K562 treated with DMSO at 1 percent for 12 hours (cell line): Measurements from ENCODE around the gene PRPF6. TPM values are rescaled to one million over a fixed set of nuclear protein-coding genes. Genes with fewer than 3 reads are reported as not detected.

ENCODE experiments used
- total RNA-seq: library from RNA; unstranded; fragments of 300-600 nt; gene quantifications from 2 replicates; pipeline ENCODE4 v1.2.3, GENCODE V29; 2022; ENCODE audit not compliant: insufficient read depth

The PRPF6 gene, protein sequence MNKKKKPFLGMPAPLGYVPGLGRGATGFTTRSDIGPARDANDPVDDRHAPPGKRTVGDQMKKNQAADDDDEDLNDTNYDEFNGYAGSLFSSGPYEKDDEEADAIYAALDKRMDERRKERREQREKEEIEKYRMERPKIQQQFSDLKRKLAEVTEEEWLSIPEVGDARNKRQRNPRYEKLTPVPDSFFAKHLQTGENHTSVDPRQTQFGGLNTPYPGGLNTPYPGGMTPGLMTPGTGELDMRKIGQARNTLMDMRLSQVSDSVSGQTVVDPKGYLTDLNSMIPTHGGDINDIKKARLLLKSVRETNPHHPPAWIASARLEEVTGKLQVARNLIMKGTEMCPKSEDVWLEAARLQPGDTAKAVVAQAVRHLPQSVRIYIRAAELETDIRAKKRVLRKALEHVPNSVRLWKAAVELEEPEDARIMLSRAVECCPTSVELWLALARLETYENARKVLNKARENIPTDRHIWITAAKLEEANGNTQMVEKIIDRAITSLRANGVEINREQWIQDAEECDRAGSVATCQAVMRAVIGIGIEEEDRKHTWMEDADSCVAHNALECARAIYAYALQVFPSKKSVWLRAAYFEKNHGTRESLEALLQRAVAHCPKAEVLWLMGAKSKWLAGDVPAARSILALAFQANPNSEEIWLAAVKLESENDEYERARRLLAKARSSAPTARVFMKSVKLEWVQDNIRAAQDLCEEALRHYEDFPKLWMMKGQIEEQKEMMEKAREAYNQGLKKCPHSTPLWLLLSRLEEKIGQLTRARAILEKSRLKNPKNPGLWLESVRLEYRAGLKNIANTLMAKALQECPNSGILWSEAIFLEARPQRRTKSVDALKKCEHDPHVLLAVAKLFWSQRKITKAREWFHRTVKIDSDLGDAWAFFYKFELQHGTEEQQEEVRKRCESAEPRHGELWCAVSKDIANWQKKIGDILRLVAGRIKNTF
- 83.2 and 90.5 TPM in 2 replicates for total RNA-seq

DNA sequence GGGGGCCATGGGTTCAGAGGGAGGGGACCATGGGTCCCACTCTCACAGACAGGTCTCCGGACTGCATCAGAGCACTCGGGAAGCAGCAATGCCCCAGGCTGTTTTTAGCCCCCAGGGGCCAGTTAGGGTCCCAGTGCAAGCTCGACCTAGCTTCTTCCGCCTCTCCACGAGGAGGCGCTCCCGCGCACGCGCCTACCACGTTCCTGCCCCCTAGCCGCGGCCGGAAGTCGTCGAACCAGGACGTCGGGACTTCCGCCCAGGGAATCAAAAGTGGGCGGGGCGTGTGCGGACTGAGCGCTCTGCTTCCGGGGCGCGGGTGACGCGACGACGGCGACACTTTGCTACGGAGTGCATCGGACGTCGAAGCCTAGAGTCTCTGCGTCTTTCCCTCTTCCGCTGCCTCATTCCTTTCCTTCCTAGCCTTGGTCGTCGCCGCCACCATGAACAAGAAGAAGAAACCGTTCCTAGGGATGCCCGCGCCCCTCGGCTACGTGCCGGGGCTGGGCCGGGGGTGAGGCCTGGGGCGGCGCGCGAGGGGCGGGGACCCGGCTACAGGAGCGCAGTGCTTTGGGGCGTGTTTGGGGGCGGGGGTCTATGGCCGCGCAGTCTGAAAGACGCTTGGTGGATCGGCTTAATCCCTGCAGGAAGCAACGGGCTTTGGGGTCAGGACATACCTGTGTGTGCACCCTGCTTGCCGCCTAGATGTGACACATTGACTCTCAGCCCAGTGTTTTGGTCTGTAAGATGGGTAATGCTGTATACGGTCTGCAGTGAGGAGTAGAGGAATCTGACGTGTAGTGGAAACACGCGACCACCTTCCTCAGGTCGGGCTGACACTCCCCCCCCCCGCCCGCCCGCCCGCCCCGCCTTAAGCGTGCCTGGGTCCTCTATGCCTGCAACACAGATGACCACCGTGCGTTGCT, at the start of gene PRPF6:
TSS of gene PRPF6 (plus strand) at position 327 of the 923 bp plus-strand sequence. CDS start at position 441, 114 bp downstream.

GRCh38 chr20:63955827-63956663, 24.9 kb upstream of the PRPF6 start, which contains the start of gene UCKL1:
UCKL1 (minus strand) TSS chr20:63956416; CDS start chr20:63956372, 44 bp downstream.

DNA sequence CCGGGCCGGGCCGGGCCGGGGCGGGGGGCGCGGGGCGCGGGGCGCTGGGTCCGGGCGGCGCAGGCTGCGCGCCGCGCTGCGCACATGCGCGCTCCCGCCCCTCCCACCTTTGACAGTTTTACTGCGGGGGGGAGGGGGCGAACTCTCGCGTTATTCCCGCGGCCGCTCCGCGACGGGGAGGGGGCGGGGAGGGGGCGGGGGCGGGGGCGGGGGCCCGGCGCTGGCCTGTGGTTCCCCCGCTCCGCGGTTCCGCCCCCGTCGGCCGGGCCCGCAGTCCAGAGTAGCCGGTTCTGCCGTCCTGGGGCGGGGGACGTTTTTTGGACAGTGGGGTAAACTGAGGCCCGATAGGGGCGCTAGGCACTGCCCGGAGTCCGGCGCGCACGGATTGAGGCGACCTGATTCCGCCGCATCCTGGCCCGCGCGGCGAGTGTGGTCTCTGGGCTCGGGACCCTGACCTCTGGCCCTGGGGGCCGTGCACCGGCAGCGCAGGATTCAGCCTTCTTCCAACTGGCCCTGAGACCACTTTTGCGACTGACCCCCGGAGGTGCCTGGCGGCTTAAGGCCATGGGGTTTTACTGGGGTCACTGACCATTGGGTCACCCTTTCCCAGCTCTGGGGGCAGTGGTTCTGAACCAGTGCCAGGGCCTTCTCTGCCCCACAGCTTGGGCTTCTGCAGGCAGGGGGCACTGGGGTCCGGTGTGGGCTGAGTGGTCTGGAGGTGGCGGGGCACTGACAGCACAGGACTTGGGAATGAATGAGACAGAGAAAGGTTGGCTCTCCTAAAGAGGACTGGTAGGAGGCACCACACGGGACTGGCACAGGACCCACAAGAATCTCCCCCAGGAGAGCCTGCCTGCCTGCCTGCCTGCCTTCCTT, 10.9 kb upstream of the PRPF6 start, which contains the start of gene ZNF512B:
TSS of gene ZNF512B (minus strand) at position 93 of the 876 bp plus-strand sequence. CDS start 1,980 bp downstream, outside the sequence.

DNA sequence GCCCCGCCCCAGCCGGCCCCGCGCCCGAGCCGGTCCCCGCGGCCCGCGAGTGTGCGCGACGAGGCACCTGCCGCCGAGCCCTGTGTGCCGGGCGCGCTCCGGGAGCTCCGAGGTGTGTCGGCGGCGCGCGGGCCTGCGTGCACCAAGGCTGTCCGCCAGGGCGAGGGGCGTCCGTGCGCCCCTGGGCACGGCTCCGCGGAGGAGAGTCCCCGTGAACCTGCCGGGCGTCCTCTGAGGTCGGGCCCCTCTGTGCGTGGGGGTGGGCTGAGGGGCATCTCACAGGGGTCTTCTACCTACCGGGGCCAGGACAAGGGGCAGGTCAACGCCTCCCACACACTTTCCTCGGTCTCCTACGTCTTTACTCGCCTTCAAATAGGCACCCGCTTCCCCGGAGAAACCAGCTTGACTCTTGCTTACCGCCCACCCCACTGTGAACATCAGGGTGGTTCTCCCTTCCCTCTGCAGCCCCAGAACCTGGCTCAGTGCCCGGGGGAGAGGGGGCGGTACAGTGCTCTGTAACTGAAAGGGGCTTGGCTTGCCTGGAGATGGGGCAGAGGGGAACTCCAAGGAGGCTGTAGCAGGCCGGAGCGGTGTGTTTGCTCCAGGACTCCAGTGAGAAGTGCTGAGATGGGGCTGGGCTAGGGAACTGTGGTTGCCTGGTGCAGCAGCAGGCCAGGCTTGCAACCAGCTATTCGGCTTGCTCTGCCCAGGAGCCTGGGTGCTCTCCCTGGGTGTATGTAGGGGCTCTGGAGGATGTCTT, 1.2 kb upstream of the PRPF6 start, which contains the start of gene SAMD10:
TSS of gene SAMD10 (minus strand) at position 86 of the 760 bp plus-strand sequence. CDS start 175 bp downstream, outside the sequence.

GRCh38 chr20:64035933-64036345, 55.0 kb downstream of the PRPF6 start, which contains the start of gene C20orf204:
C20orf204 (plus strand) TSS chr20:64036182; CDS start chr20:64036324, 142 bp downstream.

GRCh38 chr20:64049060-64049877, 68.3 kb downstream of the PRPF6 start, which contains the start of gene SOX18:
SOX18 (minus strand) TSS chr20:64049639; CDS start chr20:64049516, 123 bp downstream.

GRCh38 chr20:64062596-64063388, 81.9 kb downstream of the PRPF6 start, which contains the start of gene TCEA2:
TCEA2 (plus strand) TSS chr20:64063198; CDS start chr20:64063313, 115 bp downstream.

GRCh38 chr20:64079273-64080012, 98.5 kb downstream of the PRPF6 start, which contains the start of gene RGS19:
RGS19 (minus strand) TSS chr20:64079518; CDS start chr20:64076886, 2,632 bp downstream.

GRCh38 chr20:64080013-64080812, 99.3 kb downstream of the PRPF6 start, which contains the start of gene OPRL1:
OPRL1 (plus strand) TSS chr20:64080082; CDS start chr20:64092721, 12,639 bp downstream.

Other genes starting within 250 kb of the PRPF6 start
- gene LIME1, start 244.5 kb upstream of the PRPF6 start, total RNA-seq = 14.9 and 18.6 TPM in 2 replicates
- 43.8 and 55.1 TPM in 2 replicates for gene SLC2A4RG, start 241.4 kb upstream of the PRPF6 start, total RNA-seq
- gene ZBTB46, start 149.9 kb upstream of the PRPF6 start, total RNA-seq = 1.8 and 3.3 TPM in 2 replicates
- 6.2 and 7.0 TPM in 2 replicates for gene ABHD16B, start 119.6 kb upstream of the PRPF6 start, total RNA-seq
- 62.8 and 93.1 TPM in 2 replicates for gene TPD52L2, start 115.9 kb upstream of the PRPF6 start, total RNA-seq
- gene DNAJC5, start 86.0 kb upstream of the PRPF6 start, total RNA-seq = 26.3 and 48.9 TPM in 2 replicates
- 35.1 and 41.2 TPM in 2 replicates for gene UCKL1, start 24.7 kb upstream of the PRPF6 start, total RNA-seq
- 5.5 and 11.2 TPM in 2 replicates for gene ZNF512B, start 11.2 kb upstream of the PRPF6 start, total RNA-seq
- gene SAMD10, start 1.5 kb upstream of the PRPF6 start, total RNA-seq = 3.7 and 4.3 TPM in 2 replicates
- gene C20orf204, start 55.0 kb downstream of the PRPF6 start, total RNA-seq = 1.1 and 1.8 TPM in 2 replicates
- gene SOX18, start 68.5 kb downstream of the PRPF6 start, total RNA-seq = 12.2 and 16.2 TPM in 2 replicates
- gene TCEA2, start 82.1 kb downstream of the PRPF6 start, total RNA-seq = 26.3 and 31.7 TPM in 2 replicates
- 21.7 and 24.9 TPM in 2 replicates for gene RGS19, start 98.4 kb downstream of the PRPF6 start, total RNA-seq
- gene OPRL1, start 99.0 kb downstream of the PRPF6 start, total RNA-seq = 0.77 and 1.7 TPM in 2 replicates
- gene LKAAEAR1, start 103.3 kb downstream of the PRPF6 start, total RNA-seq = not detected in 2 replicates
- not detected in 2 replicates for gene NPBWR2, start 126.4 kb downstream of the PRPF6 start, total RNA-seq
- gene MYT1, start 183.3 kb downstream of the PRPF6 start, total RNA-seq = 0.10 TPM in 1 of 2 replicates, not detected in the other